Kidney (tissue), 14 donors: ENCODE data around the gene RYR3. TPM values are rescaled to one million over a fixed set of nuclear protein-coding genes. Genes with fewer than 3 reads are reported as not detected.

Experiments used
- DNase-seq, 5 donors: peaks; one replicate each; pipeline ENCODE4 v3.0.0-alpha.2; 2013 to 2020
- FAIRE-seq: peaks from 2 replicates; lab custom pipeline; 2012; peaks lifted over from hg19 to GRCh38; lab: Jason Lieb, UNC
- H3K27ac ChIP-seq, 2 donors: one replicate each; pipeline ENCODE4 v1.7.0; 2013; ENCODE audit warnings: low read depth in 2 of 2, low read length in 2 of 2, inconsistent platforms in 1 of 2
- H3K27me3 ChIP-seq: one replicate; pipeline ENCODE4 v1.7.1; 2013; ENCODE audit warnings: low read length, inconsistent platforms; ENCODE audit not compliant: control insufficient read depth, insufficient read depth
- H3K36me3 ChIP-seq, 3 donors: one replicate each; pipeline versions ENCODE4 v1.7.0 to v1.7.1; 2013; ENCODE audit warnings: low read length in 3 of 3, control low read depth in 1 of 3, inconsistent platforms in 1 of 3; ENCODE audit not compliant: insufficient read depth in 3 of 3, control insufficient read depth in 2 of 3
- H3K4me1 ChIP-seq, 3 donors: one replicate each; pipeline versions ENCODE4 v1.7.0 to v1.7.1; 2013; ENCODE audit warnings: low read length in 3 of 3, inconsistent platforms in 1 of 3, low read depth in 1 of 3; ENCODE audit not compliant: control insufficient read depth in 2 of 3, insufficient read depth in 2 of 3
- H3K4me3 ChIP-seq, 3 donors: one replicate each; pipeline versions ENCODE4 v1.7.0 to v1.8.1; 2013; ENCODE audit warnings: low read length in 3 of 3, control low read depth in 1 of 3, inconsistent platforms in 1 of 3
- H3K9ac ChIP-seq, 3 donors: one replicate each; pipeline versions ENCODE4 v1.7.0 to v1.7.1; 2013; ENCODE audit warnings: low read length in 3 of 3, control low read depth in 1 of 3, inconsistent platforms in 1 of 3
- H3K9me3 ChIP-seq, 3 donors: one replicate each; pipeline versions ENCODE4 v1.7.0 to v1.7.1; 2013; ENCODE audit warnings: low read length in 3 of 3, control low read depth in 1 of 3, inconsistent platforms in 1 of 3; ENCODE audit not compliant: control insufficient read depth in 2 of 3, insufficient read depth in 1 of 3
- CTCF ChIP-seq: IDR thresholded peaks from 3 replicates; pipeline ENCODE4 v1.5.1; 2012; ENCODE audit warnings: mild to moderate bottlenecking, moderate library complexity, borderline replicate concordance; ENCODE audit not compliant: insufficient read depth; ENCODE audit errors: extremely low read depth
- intact Hi-C: fragments of 100-400 bp; cut with DNase I; formaldehyde crosslinking; loops from one replicate; pipeline ENCODE4 v1.11.1; 2022
- polyA plus RNA-seq: library from polyadenylated mRNA; stranded (reverse); fragments of 350-450 nt; fragmentation: Illumina TruSeq; extraction: RNeasy Lipid Tissue Mini Kit (QIAGEN cat#74804); gene quantifications from one replicate; pipeline ENCODE4 v1.2.3, GENCODE V29; 2014; ENCODE audit warnings: low read depth, low replicate concordance; ENCODE audit not compliant: insufficient read depth
- total RNA-seq: library from RNA; stranded (reverse); fragmentation: NEBNext Ultra II Directional; extraction: Animal tissue kit (Norgen Biotek cat#: 25700); gene quantifications from one replicate; pipeline ENCODE4 v1.2.1, GENCODE V29; 2021
- donor health status: control.
- donor health status: control.
- donor health status: control.
- donor health status: control.
- donor health status: control.
- donor health status: DM: yes; HTN: yes; CAD: no.
- donor health status: Normal renal cell carcinoma (clear cell type).

The RYR3 gene
- total and polyA plus RNA-seq, 2 donors from 2014 or later, result 0.90 to 10.5 TPM

GRCh38 chr15:33545866-33546265 is 235.1 kb downstream of the RYR3 start:
- no peaks in the 10 kb centered on the region for H3K27me3 ChIP-seq
- H3K36me3 ChIP-seq, result no peaks in the 10 kb centered on the region
- H3K4me3 ChIP-seq, result no peak overlapping the region
- FAIRE-seq (no peak), DNase-seq (no peak)
- H3K9me3 ChIP-seq, result peaks cover 0 to 3% (median 0%) of the 10 kb centered on the region in 3 donors
- intact Hi-C loops, result no loop called here
- H3K27ac ChIP-seq, result no peak overlapping the region
- no peak for TF ChIP-seq CTCF
- H3K4me1 ChIP-seq, result no peaks in the 10 kb centered on the region
- no peak overlapping the region for H3K9ac ChIP-seq

- Histone ChIP-seq H3K27ac (no peak overlapping the region), H3K27me3 (no peaks in the 10 kb centered on the region), H3K4me1 (no peaks in the 10 kb centered on the region), H3K4me3 (no peak overlapping the region), H3K9ac (no peak overlapping the region), H3K36me3 (no peaks in the 10 kb centered on the region), H3K9me3 (peaks cover 0 to 3% (median 0%) of the 10 kb centered on the region in 3 donors)
- FAIRE-seq (no peak), DNase-seq (peak in 4 of 5 donors; percentile 70 to 89 (median 75))
- intact Hi-C loops, result no loop called here
- TF ChIP-seq CTCF, result no peak
Observed at GRCh38 chr15:33547876-33548275, 237.1 kb downstream of the RYR3 start.

- Histone ChIP-seq H3K27me3 (no peaks in the 10 kb centered on the region), H3K27ac (no peak overlapping the region), H3K9me3 (peaks cover 0 to 3% (median 0%) of the 10 kb centered on the region in 3 donors), H3K4me3 (no peak overlapping the region), H3K36me3 (no peaks in the 10 kb centered on the region), H3K4me1 (no peaks in the 10 kb centered on the region), H3K9ac (no peak overlapping the region)
- intact Hi-C loops, result no loop called here
- FAIRE-seq (no peak), DNase-seq (no peak)
- TF ChIP-seq CTCF, result no peak
Observed at GRCh38 chr15:33551860-33552259, 241.1 kb downstream of the RYR3 start.

GRCh38 chr15:33553157-33553556 is 242.4 kb downstream of the RYR3 start:
- no peak overlapping the region for H3K9ac ChIP-seq
- DNase-seq (no peak), FAIRE-seq (no peak)
- intact Hi-C loops, result no loop called here
- no peak for TF ChIP-seq CTCF
- H3K4me1 ChIP-seq, result no peaks in the 10 kb centered on the region
- H3K4me3 ChIP-seq, result no peak overlapping the region
- no peaks in the 10 kb centered on the region for H3K27me3 ChIP-seq
- H3K36me3 ChIP-seq, result no peaks in the 10 kb centered on the region
- no peak overlapping the region for H3K27ac ChIP-seq
- peaks cover 0 to 3% (median 0%) of the 10 kb centered on the region in 3 donors for H3K9me3 ChIP-seq
